ENCODE data around the gene PARP4. TPM values are rescaled to one million over a fixed set of nuclear protein-coding genes. Genes with fewer than 3 reads are reported as not detected.

Gene PARP4
- total and polyA plus RNA-seq, 2 donors (not counting 3 experiments of a cell fraction or from before 2014, with no cell fraction given): 37.1 to 71.7 TPM

- Histone ChIP-seq H3K9ac (replicated peaks; ENCODE audit: extremely low read depth, insufficient read depth, low read length) (no peak overlapping the region), H4K20me1 (replicated peaks; ENCODE audit: control insufficient read depth, extremely low read depth, insufficient read depth, low read length) (no peaks in the 10 kb centered on the region), H3K27me3 (ENCODE audit: control insufficient read depth in 2 of 2, insufficient read depth in 2 of 2, low read length in 2 of 2) (peaks cover 0 to 5% of the 10 kb centered on the region in 2 experiments), H3K4me3 (replicated peaks in 1 of 3; ENCODE audit: insufficient read depth in 1 of 3, low read depth in 1 of 3, low read length in 3 of 3) (no peak overlapping the region), H3K4me2 (ENCODE audit: insufficient read depth, low read length) (no peak overlapping the region), H3K9me1 (replicated peaks; ENCODE audit: control insufficient read depth, extremely low read depth, insufficient read depth, low read length) (no peaks in the 10 kb centered on the region), H3K4me1 (ENCODE audit: control insufficient read depth, extremely low read depth, insufficient read depth, low read length) (no peaks in the 10 kb centered on the region), H3K36me3 (ENCODE audit: control insufficient read depth in 2 of 2, extremely low read depth in 1 of 2, insufficient read depth in 2 of 2, low read length in 2 of 2) (no peaks in the 10 kb centered on the region), H3K27ac (ENCODE audit: insufficient read depth, low read depth, low read length) (no peak overlapping the region), H2AFZ (ENCODE audit: low read depth, low read length) (no peak overlapping the region), H3K9me3 (replicated peaks; ENCODE audit: control insufficient read depth, insufficient read depth, low read length) (no peaks in the 10 kb centered on the region), H3K79me2 (ENCODE audit: control insufficient read depth, insufficient read depth, low read length) (no peaks in the 10 kb centered on the region)
- dilution Hi-C loops (cut with MboI; ENCODE audit: extremely low pct_ligation_motif_present, low sequenced_read_pairs) (no loop called here), intact Hi-C loops (cut with micrococcal nuclease) (no loop called here)
- FAIRE-seq (no peak), DNase-seq (ENCODE audit: low read depth, low spot score) (no peak)
- TF ChIP-seq, protein P1, sequence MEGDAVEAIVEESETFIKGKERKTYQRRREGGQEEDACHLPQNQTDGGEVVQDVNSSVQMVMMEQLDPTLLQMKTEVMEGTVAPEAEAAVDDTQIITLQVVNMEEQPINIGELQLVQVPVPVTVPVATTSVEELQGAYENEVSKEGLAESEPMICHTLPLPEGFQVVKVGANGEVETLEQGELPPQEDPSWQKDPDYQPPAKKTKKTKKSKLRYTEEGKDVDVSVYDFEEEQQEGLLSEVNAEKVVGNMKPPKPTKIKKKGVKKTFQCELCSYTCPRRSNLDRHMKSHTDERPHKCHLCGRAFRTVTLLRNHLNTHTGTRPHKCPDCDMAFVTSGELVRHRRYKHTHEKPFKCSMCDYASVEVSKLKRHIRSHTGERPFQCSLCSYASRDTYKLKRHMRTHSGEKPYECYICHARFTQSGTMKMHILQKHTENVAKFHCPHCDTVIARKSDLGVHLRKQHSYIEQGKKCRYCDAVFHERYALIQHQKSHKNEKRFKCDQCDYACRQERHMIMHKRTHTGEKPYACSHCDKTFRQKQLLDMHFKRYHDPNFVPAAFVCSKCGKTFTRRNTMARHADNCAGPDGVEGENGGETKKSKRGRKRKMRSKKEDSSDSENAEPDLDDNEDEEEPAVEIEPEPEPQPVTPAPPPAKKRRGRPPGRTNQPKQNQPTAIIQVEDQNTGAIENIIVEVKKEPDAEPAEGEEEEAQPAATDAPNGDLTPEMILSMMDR (IDR thresholded peaks at IDR 0.05; ENCODE audit: extremely low read depth in 1 of 2, insufficient read depth in 1 of 2, low read depth in 1 of 2, low read length in 2 of 2): no peak
- TF ChIP-seq JUN (IDR thresholded peaks at IDR 0.05; ENCODE audit: borderline replicate concordance, insufficient read depth, insufficient read length, low read depth) (no peak), POLR2AphosphoS5 (IDR thresholded peaks at IDR 0.05; ENCODE audit: insufficient read depth, low read depth, low read length) (no peak), POLR2A (IDR thresholded peaks at IDR 0.05; ENCODE audit: low read depth, low read length) (no peak), FOS (IDR thresholded peaks at IDR 0.05; ENCODE audit: borderline replicate concordance, insufficient read depth, low read length) (no peak), EZH2 (IDR thresholded peaks at IDR 0.05; ENCODE audit: borderline replicate concordance, low read depth, low read length, severe bottlenecking) (no peak), MYC (IDR thresholded peaks at IDR 0.05; ENCODE audit: low read depth, low read length) (no peak), GATA2 (IDR thresholded peaks at IDR 0.05; ENCODE audit: insufficient read depth, insufficient read length, low read depth, low read length) (no peak)
- TF ChIP-seq, protein P2, sequence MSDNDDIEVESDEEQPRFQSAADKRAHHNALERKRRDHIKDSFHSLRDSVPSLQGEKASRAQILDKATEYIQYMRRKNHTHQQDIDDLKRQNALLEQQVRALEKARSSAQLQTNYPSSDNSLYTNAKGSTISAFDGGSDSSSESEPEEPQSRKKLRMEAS (IDR thresholded peaks at IDR 0.05; ENCODE audit: insufficient read depth, insufficient read length): no peak
- ChIA-PET CTCF (no interaction called here), POLR2A (no interaction called here)
- no TSS peak for BruUV-seq (replicated peaks)
Observed at GRCh38 chr13:24407844-24408243, 104.7 kb downstream of the PARP4 start.

All from endothelial cell of umbilical vein (primary cell).